ENCODE results near the gene RRP1.

GRCh38 chr21:43842742-43843141 lies 53.4 kb downstream of the RRP1 start:
- TF ChIP-seq CTCF (conservative IDR thresholded peaks at IDR 0.05) (no peak), ZFX (IDR thresholded peaks at IDR 0.05) (no peak)

Measured in C4-2B (cell line).